Suprapubic skin (tissue), 4 donors: Measurements from ENCODE around the gene ZSWIM6.

Source experiments
- CTCF ChIP-seq, 2 donors: fragments of 200-600 bp in 1 of 2; fragments of 450-650 bp in 1 of 2; sonication (generic) in 1 of 2; IDR thresholded peaks; one replicate each; pipeline ENCODE4 v1.5.1; 2016 to 2019; ENCODE audit warnings: antibody characterized with exemption in 2 of 2, mild to moderate bottlenecking in 1 of 2, moderate library complexity in 1 of 2
- EP300 ChIP-seq: sonication (generic); formaldehyde crosslinking; IDR thresholded peaks from one replicate; pipeline ENCODE4 v1.6.1; 2017; ENCODE audit warnings: antibody characterized with exemption
- POLR2A ChIP-seq, 2 donors: fragments of 450-650 bp; IDR thresholded peaks; one replicate each; pipeline ENCODE4 v1.6.1; 2017; ENCODE audit warnings: antibody characterized with exemption in 2 of 2, mild to moderate bottlenecking in 2 of 2, moderate library complexity in 2 of 2
- POLR2AphosphoS5 ChIP-seq, 3 donors: sonication (generic); formaldehyde crosslinking; IDR thresholded peaks; one replicate each; pipeline ENCODE4 v1.6.1; 2017; ENCODE audit warnings: antibody characterized with exemption in 3 of 3

GRCh38 chr5:61534481-61535267 lies 202.6 kb downstream of the ZSWIM6 start:
- TF ChIP-seq CTCF (IDR thresholded peaks at IDR 0.05) (no peak), POLR2A (IDR thresholded peaks at IDR 0.05) (no peak), POLR2AphosphoS5 (IDR thresholded peaks at IDR 0.05) (no peak), EP300 (no peak)
